Chondrocyte (in vitro differentiated cells): ENCODE results near the gene CLPSL2. TPM values are rescaled to one million over a fixed set of nuclear protein-coding genes. Genes with fewer than 3 reads are reported as not detected.

Source experiments
- DNase-seq: peaks from one replicate; pipeline ENCODE4 v3.0.0; 2021; ENCODE audit warnings: mixed read lengths, low spot score
- H3K27ac Mint-ChIP-seq: one replicate; pipeline ENCODE4 v1.8.0; 2021; ENCODE audit warnings: mild to moderate bottlenecking, moderate library complexity, mixed read lengths; ENCODE audit not compliant: unreplicated experiment
- H3K27me3 Mint-ChIP-seq: 2 replicates; pipeline ENCODE4 v1.8.0; 2021; ENCODE audit warnings: low read depth, mixed read lengths
- H3K36me3 Mint-ChIP-seq: 2 replicates; pipeline ENCODE4 v1.8.0; 2021; ENCODE audit warnings: low read depth, mixed read lengths
- H3K4me1 Mint-ChIP-seq: 2 replicates; pipeline ENCODE4 v1.8.0; 2021; ENCODE audit warnings: low read depth, mild to moderate bottlenecking, mixed read lengths
- H3K4me3 Mint-ChIP-seq: one replicate; pipeline ENCODE4 v1.8.0; 2021; ENCODE audit warnings: mild to moderate bottlenecking, moderate library complexity, mixed read lengths; ENCODE audit not compliant: unreplicated experiment
- H3K9me3 Mint-ChIP-seq: 2 replicates; pipeline ENCODE4 v1.8.0; 2021; ENCODE audit warnings: low read depth, mixed read lengths
- CTCF ChIP-seq: fragments of 200-600 bp; sonication (generic); IDR thresholded peaks from 2 replicates; pipeline ENCODE4 v1.5.0; 2021; ENCODE audit warnings: antibody characterized with exemption, mild to moderate bottlenecking, moderate library complexity
- total RNA-seq: library from RNA; stranded (reverse); gene quantifications from 3 replicates; pipeline ENCODE4 v1.2.1, GENCODE V29; 2021

CLPSL2 gene
- total RNA-seq, 1 donor from 2014 or later = not detected

- Mint-ChIP-seq H3K27ac (no peak overlapping the region), H3K4me3 (no peak overlapping the region), H3K4me1 (peaks cover 20% of the 10 kb centered on the region), H3K36me3 (no peaks in the 10 kb centered on the region), H3K9me3 (no peaks in the 10 kb centered on the region), H3K27me3 (no peaks in the 10 kb centered on the region)
- TF ChIP-seq CTCF = no peak
- no peak for DNase-seq
Observed at GRCh38 chr6:35739645-35740524, 36.5 kb upstream of the CLPSL2 start.

GRCh38 chr6:35742842-35743241 is 33.6 kb upstream of the CLPSL2 start:
- Mint-ChIP-seq H3K36me3 (peaks cover under 1% of the 10 kb centered on the region), H3K4me1 (peaks cover 4% of the 10 kb centered on the region), H3K9me3 (peaks cover 4% of the 10 kb centered on the region), H3K27ac (no peak overlapping the region), H3K27me3 (peaks cover 2% of the 10 kb centered on the region), H3K4me3 (no peak overlapping the region)
- no peak for TF ChIP-seq CTCF
- DNase-seq = no peak

GRCh38 chr6:35745509-35745908 is 30.9 kb upstream of the CLPSL2 start:
- H3K4me3 Mint-ChIP-seq = no peak overlapping the region
- H3K4me1 Mint-ChIP-seq = no peaks in the 10 kb centered on the region
- TF ChIP-seq CTCF = no peak

GRCh38 chr6:35746516-35746915 is 29.9 kb upstream of the CLPSL2 start:
- Mint-ChIP-seq H3K36me3 (peaks cover 3% of the 10 kb centered on the region), H3K27me3 (peaks cover 2% of the 10 kb centered on the region), H3K9me3 (peaks cover 7% of the 10 kb centered on the region), H3K27ac (no peak overlapping the region), H3K4me1 (no peaks in the 10 kb centered on the region), H3K4me3 (no peak overlapping the region)
- TF ChIP-seq CTCF = no peak
- no peak for DNase-seq

More at GRCh38 chr6:35745509-35745908, 30.9 kb upstream of the CLPSL2 start:
- H3K27ac Mint-ChIP-seq = no peak overlapping the region
- peaks cover 7% of the 10 kb centered on the region for H3K9me3 Mint-ChIP-seq
- H3K36me3 Mint-ChIP-seq = peaks cover 3% of the 10 kb centered on the region
- no peak for DNase-seq
- H3K27me3 Mint-ChIP-seq = peaks cover 2% of the 10 kb centered on the region

GRCh38 chr6:35747877-35748276 is 28.5 kb upstream of the CLPSL2 start:
- Mint-ChIP-seq H3K4me3 (no peak overlapping the region), H3K36me3 (peaks cover 3% of the 10 kb centered on the region)

More at GRCh38 chr6:35747877-35748276, 28.5 kb upstream of the CLPSL2 start:
- Mint-ChIP-seq H3K9me3 (peaks cover 7% of the 10 kb centered on the region), H3K27ac (no peak overlapping the region), H3K27me3 (peaks cover 4% of the 10 kb centered on the region), H3K4me1 (no peaks in the 10 kb centered on the region)
- no peak for DNase-seq
- no peak for TF ChIP-seq CTCF
